Measurements from ENCODE around the gene FERMT1. TPM values are rescaled to one million over a fixed set of nuclear protein-coding genes. Genes with fewer than 3 reads are reported as not detected.

Gene FERMT1
- total and polyA plus RNA-seq, 2 donors (not counting 3 experiments of a cell fraction or from before 2014, with no cell fraction given) = 0.11 to 1.5 TPM

DNA sequence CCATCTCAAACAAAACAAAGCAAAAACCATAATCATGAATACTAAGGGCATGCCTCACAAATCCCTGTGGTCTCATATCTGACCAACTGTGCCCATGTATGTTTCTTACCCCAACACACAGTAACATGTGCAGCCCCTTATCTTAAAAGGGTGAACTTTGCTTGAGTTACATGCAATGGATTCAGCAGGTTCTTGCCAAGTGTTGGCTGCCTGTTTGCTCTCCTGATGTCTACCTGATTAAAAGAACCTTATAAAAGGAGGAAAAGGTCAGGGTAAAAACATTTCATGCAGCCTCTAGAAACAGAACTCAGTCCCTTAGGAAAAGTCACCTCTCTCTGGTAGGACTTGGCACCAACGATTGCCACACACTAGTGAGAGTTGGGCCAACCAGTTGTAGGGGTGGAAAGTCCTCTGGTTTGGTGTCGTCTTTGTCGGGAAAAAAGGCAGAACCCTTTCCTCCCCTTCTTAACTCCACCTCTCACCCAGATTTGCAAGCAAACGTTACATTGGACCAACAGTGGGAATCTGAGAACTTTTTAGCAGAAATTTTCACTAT lies 55.0 kb downstream of the FERMT1 start:
- intact Hi-C loops (cut with micrococcal nuclease) (no loop called here), dilution Hi-C loops (cut with MboI; ENCODE audit: extremely low pct_ligation_motif_present, low sequenced_read_pairs) (no loop called here)
- no TSS peak for BruUV-seq (replicated peaks)
- no peak for DNase-seq (ENCODE audit: low read depth, low spot score)
- Histone ChIP-seq H3K79me2 (ENCODE audit: control insufficient read depth, insufficient read depth, low read length) (no peaks in the 10 kb centered on the region), H3K9me1 (replicated peaks; ENCODE audit: control insufficient read depth, extremely low read depth, insufficient read depth, low read length) (no peaks in the 10 kb centered on the region), H3K4me2 (ENCODE audit: insufficient read depth, low read length) (no peak overlapping the region), H3K36me3 (ENCODE audit: control insufficient read depth in 2 of 2, extremely low read depth in 1 of 2, insufficient read depth in 2 of 2, low read length in 2 of 2) (no peaks in the 10 kb centered on the region), H3K9ac (replicated peaks; ENCODE audit: extremely low read depth, insufficient read depth, low read length) (no peak overlapping the region), H4K20me1 (replicated peaks; ENCODE audit: control insufficient read depth, extremely low read depth, insufficient read depth, low read length) (no peaks in the 10 kb centered on the region), H3K9me3 (replicated peaks; ENCODE audit: control insufficient read depth, insufficient read depth, low read length) (no peaks in the 10 kb centered on the region), H3K4me3 (replicated peaks in 1 of 3; ENCODE audit: insufficient read depth in 1 of 3, low read depth in 1 of 3, low read length in 3 of 3) (no peak overlapping the region), H3K4me1 (ENCODE audit: control insufficient read depth, extremely low read depth, insufficient read depth, low read length) (no peaks in the 10 kb centered on the region), H3K27ac (ENCODE audit: insufficient read depth, low read depth, low read length) (no peak overlapping the region), H3K27me3 (ENCODE audit: control insufficient read depth in 2 of 2, insufficient read depth in 2 of 2, low read length in 2 of 2) (no peaks in the 10 kb centered on the region), H2AFZ (ENCODE audit: low read depth, low read length) (no peak overlapping the region)
- no peak for FAIRE-seq
- TF ChIP-seq POLR2A (IDR thresholded peaks at IDR 0.05; ENCODE audit: low read depth, low read length) = no peak
- no peak for TF ChIP-seq MYC (IDR thresholded peaks at IDR 0.05; ENCODE audit: low read depth, low read length)
- no peak for TF ChIP-seq EZH2 (IDR thresholded peaks at IDR 0.05; ENCODE audit: borderline replicate concordance, low read depth, low read length, severe bottlenecking)
- TF ChIP-seq, protein P1, sequence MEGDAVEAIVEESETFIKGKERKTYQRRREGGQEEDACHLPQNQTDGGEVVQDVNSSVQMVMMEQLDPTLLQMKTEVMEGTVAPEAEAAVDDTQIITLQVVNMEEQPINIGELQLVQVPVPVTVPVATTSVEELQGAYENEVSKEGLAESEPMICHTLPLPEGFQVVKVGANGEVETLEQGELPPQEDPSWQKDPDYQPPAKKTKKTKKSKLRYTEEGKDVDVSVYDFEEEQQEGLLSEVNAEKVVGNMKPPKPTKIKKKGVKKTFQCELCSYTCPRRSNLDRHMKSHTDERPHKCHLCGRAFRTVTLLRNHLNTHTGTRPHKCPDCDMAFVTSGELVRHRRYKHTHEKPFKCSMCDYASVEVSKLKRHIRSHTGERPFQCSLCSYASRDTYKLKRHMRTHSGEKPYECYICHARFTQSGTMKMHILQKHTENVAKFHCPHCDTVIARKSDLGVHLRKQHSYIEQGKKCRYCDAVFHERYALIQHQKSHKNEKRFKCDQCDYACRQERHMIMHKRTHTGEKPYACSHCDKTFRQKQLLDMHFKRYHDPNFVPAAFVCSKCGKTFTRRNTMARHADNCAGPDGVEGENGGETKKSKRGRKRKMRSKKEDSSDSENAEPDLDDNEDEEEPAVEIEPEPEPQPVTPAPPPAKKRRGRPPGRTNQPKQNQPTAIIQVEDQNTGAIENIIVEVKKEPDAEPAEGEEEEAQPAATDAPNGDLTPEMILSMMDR (IDR thresholded peaks at IDR 0.05; ENCODE audit: extremely low read depth in 1 of 2, insufficient read depth in 1 of 2, low read depth in 1 of 2, low read length in 2 of 2) = no peak
- no peak for TF ChIP-seq GATA2 (IDR thresholded peaks at IDR 0.05; ENCODE audit: insufficient read depth, insufficient read length, low read depth, low read length)
- TF ChIP-seq FOS (IDR thresholded peaks at IDR 0.05; ENCODE audit: borderline replicate concordance, insufficient read depth, low read length) = no peak
- TF ChIP-seq JUN (IDR thresholded peaks at IDR 0.05; ENCODE audit: borderline replicate concordance, insufficient read depth, insufficient read length, low read depth) = no peak
- no peak for TF ChIP-seq POLR2AphosphoS5 (IDR thresholded peaks at IDR 0.05; ENCODE audit: insufficient read depth, low read depth, low read length)
- TF ChIP-seq, protein P2, sequence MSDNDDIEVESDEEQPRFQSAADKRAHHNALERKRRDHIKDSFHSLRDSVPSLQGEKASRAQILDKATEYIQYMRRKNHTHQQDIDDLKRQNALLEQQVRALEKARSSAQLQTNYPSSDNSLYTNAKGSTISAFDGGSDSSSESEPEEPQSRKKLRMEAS (IDR thresholded peaks at IDR 0.05; ENCODE audit: insufficient read depth, insufficient read length) = no peak
- ChIA-PET CTCF (no interaction called here), POLR2A (no interaction called here)

All from endothelial cell of umbilical vein (primary cell).